IPS-18a (cell line): ENCODE data around the gene P2RY2.

ENCODE experiments used
- H3K27ac ChIP-seq: one replicate; pipeline ENCODE4 v1.5.1; 2013; ENCODE audit warnings: low read length
- H3K27me3 ChIP-seq: one replicate; pipeline ENCODE4 v1.6.1; 2013; ENCODE audit warnings: mild to moderate bottlenecking, low read length; ENCODE audit not compliant: control insufficient read depth, insufficient read depth
- H3K36me3 ChIP-seq: one replicate; pipeline ENCODE4 v1.6.1; 2013; ENCODE audit warnings: low read depth, low read length; ENCODE audit not compliant: control insufficient read depth
- H3K4me1 ChIP-seq: one replicate; pipeline ENCODE4 v1.6.1; 2013; ENCODE audit warnings: low read depth, low read length; ENCODE audit not compliant: control insufficient read depth
- H3K4me3 ChIP-seq: one replicate; pipeline ENCODE4 v1.5.1; 2013; ENCODE audit warnings: low read length
- H3K9ac ChIP-seq: one replicate; pipeline ENCODE4 v1.6.1; 2013; ENCODE audit warnings: mild to moderate bottlenecking, low read length, moderate library complexity
- H3K9me3 ChIP-seq: one replicate; pipeline ENCODE4 v1.6.1; 2013; ENCODE audit warnings: low read depth, low read length; ENCODE audit not compliant: control insufficient read depth

P2RY2 gene

DNA sequence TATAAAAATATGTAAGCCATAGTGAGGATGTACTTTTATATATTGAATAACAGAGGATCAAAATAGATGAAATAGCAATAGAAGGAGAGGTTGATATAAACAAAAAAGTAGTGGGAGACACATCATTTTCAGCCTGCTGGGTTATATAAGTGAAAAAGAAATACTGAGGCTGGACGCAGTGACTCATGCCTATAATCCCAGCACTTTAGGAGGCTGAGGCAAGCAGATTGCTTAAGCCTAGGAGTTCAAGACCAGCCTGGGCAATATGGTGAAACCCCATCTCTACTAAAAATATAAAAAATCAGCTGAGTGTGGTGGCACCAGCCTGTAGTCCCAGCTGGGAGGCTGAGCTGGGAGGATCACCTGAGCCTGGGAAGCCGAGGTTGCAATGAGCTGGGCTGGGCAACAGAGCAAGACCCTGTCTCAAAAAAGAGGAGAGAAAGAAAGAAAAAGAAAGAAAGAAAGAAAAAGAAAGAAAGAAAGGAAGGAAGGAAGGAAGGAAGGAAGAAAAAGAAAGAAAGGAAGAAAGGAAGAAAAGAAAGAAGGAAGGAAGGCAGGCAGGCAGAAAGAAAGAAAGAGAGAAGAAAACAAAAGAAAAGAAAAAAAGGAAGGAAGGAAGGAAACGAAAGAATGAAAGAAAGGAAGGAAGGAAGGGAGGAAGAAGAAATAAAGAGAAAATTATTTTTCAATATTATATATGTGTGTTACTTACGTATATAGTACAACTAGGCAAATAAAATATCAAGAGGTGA, 7.0 kb upstream of the P2RY2 start:
- Histone ChIP-seq H3K4me3 (no peak overlapping the region), H3K9ac (no peak overlapping the region), H3K27me3 (no peaks in the 10 kb centered on the region), H3K9me3 (no peaks in the 10 kb centered on the region), H3K27ac (no peak overlapping the region), H3K36me3 (no peaks in the 10 kb centered on the region), H3K4me1 (no peaks in the 10 kb centered on the region)

- no peaks in the 10 kb centered on the region for H3K36me3 ChIP-seq
- H3K4me3 ChIP-seq: no peak overlapping the region
- no peaks in the 10 kb centered on the region for H3K4me1 ChIP-seq
- H3K27ac ChIP-seq: no peak overlapping the region
- peaks cover 16% of the 10 kb centered on the region for H3K27me3 ChIP-seq
- H3K9me3 ChIP-seq: no peaks in the 10 kb centered on the region
- H3K9ac ChIP-seq: no peak overlapping the region
These were observed 4.6 kb upstream of the P2RY2 start for GRCh38 chr11:73213196-73214143.

DNA sequence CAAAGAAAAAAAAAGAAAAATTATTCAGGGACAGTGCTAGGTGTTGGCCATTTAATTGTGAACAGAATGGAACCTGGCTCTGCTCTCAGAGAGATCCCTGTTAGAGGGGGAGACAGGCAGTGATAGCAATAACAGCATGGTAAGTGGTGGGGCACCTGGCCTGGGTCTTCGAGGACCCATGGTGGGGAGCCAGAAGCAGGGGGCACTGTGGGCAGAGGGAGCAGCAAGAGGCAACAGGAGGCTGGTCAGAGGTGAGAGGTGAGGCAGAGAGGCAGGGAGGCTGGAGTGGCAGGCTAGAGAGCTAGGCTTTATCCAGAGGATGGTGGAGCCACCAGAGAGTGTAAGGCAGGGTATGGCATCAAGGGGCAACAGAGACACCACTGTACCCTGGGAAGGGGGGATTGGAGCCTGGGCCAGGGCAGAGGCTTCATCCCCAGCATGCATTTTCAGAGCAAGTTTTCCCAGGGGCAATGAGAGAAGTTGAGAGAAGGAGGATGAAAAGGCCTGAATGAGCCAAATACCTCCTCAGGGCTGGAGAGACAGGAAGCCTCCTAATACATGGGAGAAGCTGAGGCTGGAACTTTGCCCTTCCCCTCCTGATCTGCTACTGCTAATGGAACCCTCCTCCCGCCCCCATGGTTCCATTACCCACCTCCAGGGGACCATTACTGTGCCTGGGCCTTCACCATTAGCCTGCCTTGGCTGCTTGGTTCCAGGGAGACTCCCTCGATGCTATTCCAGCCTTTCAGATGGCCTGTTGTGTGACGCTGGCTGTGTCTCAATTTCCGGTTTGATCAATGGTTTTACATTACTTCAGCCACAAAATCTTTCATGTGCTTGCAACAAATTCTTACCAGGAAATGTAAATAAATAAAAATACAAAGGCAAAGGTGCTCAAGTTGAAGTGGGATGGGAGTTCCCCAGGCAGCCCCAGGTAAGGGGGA, 2.6 kb upstream of the P2RY2 start:
- no peak overlapping the region for H3K27ac ChIP-seq
- H3K27me3 ChIP-seq: peaks cover 34% of the 10 kb centered on the region

GRCh38 chr11:73216465-73216864, 1.6 kb upstream of the P2RY2 start:
- Histone ChIP-seq H3K36me3 (no peaks in the 10 kb centered on the region), H3K9ac (no peak overlapping the region), H3K9me3 (no peaks in the 10 kb centered on the region), H3K27me3 (peaks cover 34% of the 10 kb centered on the region), H3K4me1 (no peaks in the 10 kb centered on the region), H3K27ac (no peak overlapping the region), H3K4me3 (no peak overlapping the region)

More for the DNA sequence above, 2.6 kb upstream of the P2RY2 start:
- no peaks in the 10 kb centered on the region for H3K9me3 ChIP-seq
- H3K4me3 ChIP-seq: no peak overlapping the region
- no peak overlapping the region for H3K9ac ChIP-seq
- H3K36me3 ChIP-seq: no peaks in the 10 kb centered on the region
- no peaks in the 10 kb centered on the region for H3K4me1 ChIP-seq

- no peaks in the 10 kb centered on the region for H3K4me1 ChIP-seq
- H3K9me3 ChIP-seq: no peaks in the 10 kb centered on the region
- no peak overlapping the region for H3K27ac ChIP-seq
- H3K4me3 ChIP-seq: no peak overlapping the region
- no peak overlapping the region for H3K9ac ChIP-seq
- H3K27me3 ChIP-seq: peaks cover 34% of the 10 kb centered on the region
- no peaks in the 10 kb centered on the region for H3K36me3 ChIP-seq
These were observed 811 bp upstream of the P2RY2 start for GRCh38 chr11:73217131-73217809.

GRCh38 chr11:73217810-73218105, 323 bp upstream of the P2RY2 start:
- Histone ChIP-seq H3K27ac (no peak overlapping the region), H3K9ac (no peak overlapping the region), H3K4me1 (no peaks in the 10 kb centered on the region), H3K27me3 (peaks cover 34% of the 10 kb centered on the region), H3K36me3 (no peaks in the 10 kb centered on the region), H3K9me3 (no peaks in the 10 kb centered on the region), H3K4me3 (peak overlapping the region; percentile 60)

- H3K36me3 ChIP-seq: no peaks in the 10 kb centered on the region
- H3K27me3 ChIP-seq: peaks cover 34% of the 10 kb centered on the region
- H3K9ac ChIP-seq: no peak overlapping the region
- no peaks in the 10 kb centered on the region for H3K9me3 ChIP-seq
- no peaks in the 10 kb centered on the region for H3K4me1 ChIP-seq
- H3K4me3 ChIP-seq: peak overlapping the region; percentile 60
- H3K27ac ChIP-seq: no peak overlapping the region
These were observed 742 bp downstream of the P2RY2 start for GRCh38 chr11:73218830-73219215.

DNA sequence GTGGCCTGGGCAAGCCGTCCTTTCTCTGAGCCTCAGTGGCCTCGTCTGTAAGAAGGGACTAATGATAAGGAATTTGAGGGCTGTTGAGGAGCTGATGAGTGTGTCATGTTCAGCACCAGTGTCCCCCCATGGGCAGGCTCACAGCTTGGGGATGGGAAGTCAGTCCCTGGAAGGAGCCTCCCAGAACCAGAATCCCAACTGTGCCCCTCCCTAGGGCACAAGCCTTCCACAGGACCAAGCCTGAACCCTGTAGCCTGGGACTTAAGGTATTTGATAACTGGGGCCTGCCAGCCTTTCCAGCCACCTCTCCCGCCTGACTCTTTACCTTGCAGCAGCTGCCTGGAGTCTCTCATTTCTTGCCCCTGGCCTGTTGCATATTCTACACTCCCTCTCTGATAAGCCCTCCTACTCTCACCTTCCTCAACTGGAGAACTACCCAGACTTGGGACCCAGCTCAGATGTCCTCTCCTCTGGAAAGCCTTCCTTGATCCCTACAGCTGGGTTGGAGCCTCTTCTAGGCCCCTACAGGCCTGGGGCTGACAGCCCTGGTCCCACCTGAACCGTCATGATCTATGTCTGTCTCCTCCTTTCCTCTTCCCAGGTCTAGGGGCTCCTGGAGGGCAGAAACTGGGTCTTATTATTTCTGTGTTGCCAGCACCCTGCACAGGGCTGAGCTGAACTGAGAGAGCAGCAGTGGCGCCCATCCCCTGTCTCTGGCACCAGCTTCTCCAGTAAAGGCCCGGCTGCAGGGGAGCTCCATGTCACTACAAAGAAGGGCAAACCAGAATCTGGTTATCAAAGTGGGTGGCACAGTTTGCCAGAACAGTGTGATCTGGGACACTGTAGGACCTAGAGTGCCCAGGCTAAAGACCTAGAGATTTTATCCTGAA, 1.6 kb downstream of the P2RY2 start:
- H3K36me3 ChIP-seq: no peaks in the 10 kb centered on the region
- no peak overlapping the region for H3K9ac ChIP-seq
- no peak overlapping the region for H3K27ac ChIP-seq
- no peaks in the 10 kb centered on the region for H3K4me1 ChIP-seq
- peaks cover 34% of the 10 kb centered on the region for H3K27me3 ChIP-seq
- no peaks in the 10 kb centered on the region for H3K9me3 ChIP-seq
- no peak overlapping the region for H3K4me3 ChIP-seq

DNA sequence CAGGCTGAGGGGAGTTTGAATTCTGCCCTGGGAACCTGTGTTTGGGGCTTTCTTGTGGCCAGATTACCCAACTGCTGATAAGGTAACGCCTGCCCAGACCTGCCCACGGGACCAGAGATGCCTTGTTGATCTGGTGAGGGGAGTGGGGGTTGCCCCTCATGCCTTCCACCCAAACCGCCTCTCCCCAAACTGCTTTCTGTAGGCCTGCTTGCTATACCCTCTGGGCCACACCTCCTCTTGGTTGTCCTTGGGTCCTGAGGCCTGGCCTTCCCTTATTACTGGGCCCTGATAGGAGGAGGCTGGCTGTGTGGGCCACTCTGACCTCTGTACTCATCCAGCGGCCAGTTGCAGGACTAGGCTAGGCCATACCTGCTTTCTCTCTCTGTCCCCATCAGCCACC, 3.4 kb downstream of the P2RY2 start:
- H3K9me3 ChIP-seq: no peaks in the 10 kb centered on the region
- H3K4me1 ChIP-seq: no peaks in the 10 kb centered on the region
- no peak overlapping the region for H3K27ac ChIP-seq
- H3K36me3 ChIP-seq: no peaks in the 10 kb centered on the region
- H3K9ac ChIP-seq: no peak overlapping the region
- no peak overlapping the region for H3K4me3 ChIP-seq
- peaks cover 34% of the 10 kb centered on the region for H3K27me3 ChIP-seq

DNA sequence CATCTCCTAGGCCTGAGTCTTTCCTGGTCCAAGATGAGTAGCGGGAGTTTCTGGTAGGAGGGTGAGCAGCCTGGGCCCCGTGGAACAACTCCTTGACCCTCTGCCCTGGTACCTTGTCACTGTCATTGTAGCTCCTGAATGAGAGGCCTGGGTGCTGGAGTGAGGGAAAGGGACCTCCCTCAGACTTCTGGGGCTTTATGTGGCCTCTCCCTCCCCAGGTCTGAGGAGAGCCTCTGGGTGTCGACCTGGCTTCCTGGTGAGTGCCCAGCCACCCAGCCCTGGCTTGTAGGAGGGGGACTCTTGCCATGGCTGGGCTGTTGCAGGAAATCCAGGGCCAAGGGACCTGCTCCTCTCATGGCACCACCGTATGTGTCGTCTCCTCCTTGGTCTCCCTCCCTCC, 3.9 kb downstream of the P2RY2 start:
- Histone ChIP-seq H3K9ac (no peak overlapping the region), H3K4me1 (no peaks in the 10 kb centered on the region), H3K36me3 (no peaks in the 10 kb centered on the region), H3K27ac (no peak overlapping the region), H3K9me3 (no peaks in the 10 kb centered on the region), H3K4me3 (no peak overlapping the region), H3K27me3 (peaks cover 29% of the 10 kb centered on the region)
